ENCODE results near the gene SERF1B. TPM values are rescaled to one million over a fixed set of nuclear protein-coding genes. Genes with fewer than 3 reads are reported as not detected.
"Not testable (repeated sequence)": the region's sequence is repeated elsewhere in the genome, so short reads cannot be mapped to it uniquely, and the experiment has no call there.

Gene SERF1B
- polyA plus RNA-seq, 3 donors, result 2.5 to 5.2 (median 2.8) TPM

DNA sequence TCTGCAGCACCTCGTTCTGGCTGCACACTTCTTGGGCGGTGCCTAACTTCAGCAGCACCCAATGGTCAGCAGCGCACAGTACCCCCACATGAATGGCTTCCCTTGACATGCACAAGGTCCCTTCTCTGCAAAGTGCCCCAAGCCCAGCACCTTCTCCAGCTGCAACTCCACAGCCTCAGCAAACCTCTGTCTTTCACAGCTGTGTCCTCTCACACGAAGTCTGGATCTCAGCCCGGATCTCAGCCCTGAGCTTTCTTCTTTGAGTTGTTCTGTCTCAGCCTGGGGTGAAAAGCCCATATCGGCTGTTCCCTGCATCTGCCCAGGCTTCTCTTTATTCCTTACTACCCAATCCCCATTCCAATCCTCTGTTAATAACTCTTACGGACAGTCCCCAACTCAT lies 66.7 kb downstream of the SERF1B start:
- no CpG with 5 or more reads among the region's 7 CpGs for WGBS (ENCODE audit: insufficient coverage)
- DNase-seq; H3K9me3 ChIP-seq (replicated peaks in 1 of 2; ENCODE audit: control insufficient read depth in 1 of 2, insufficient read depth in 1 of 2, low read length in 2 of 2); H3K27ac ChIP-seq (ENCODE audit: low read depth in 1 of 2, low read length in 2 of 2); H2AFZ ChIP-seq (ENCODE audit: insufficient read depth, low read depth, low read length, poor library complexity, severe bottlenecking); H3K4me3 ChIP-seq (replicated peaks in 1 of 3; ENCODE audit: low read depth in 2 of 3, low read length in 3 of 3); H3K4me3 Mint-ChIP-seq; H3K27me3 ChIP-seq (ENCODE audit: control insufficient read depth in 2 of 2, insufficient read depth in 2 of 2, low read length in 2 of 2); H3K9me3 Mint-ChIP-seq; H3K36me3 Mint-ChIP-seq; H3K4me1 Mint-ChIP-seq; H3K27me3 Mint-ChIP-seq (ENCODE audit: low read depth in 3 of 3); H3K36me3 ChIP-seq (replicated peaks in 1 of 2; ENCODE audit: control insufficient read depth in 1 of 2, insufficient read depth in 2 of 2, low read length in 2 of 2); H3K79me2 ChIP-seq (ENCODE audit: insufficient read depth, low read length); intact Hi-C loops (cut with micrococcal nuclease); H3K4me1 ChIP-seq (ENCODE audit: control insufficient read depth in 1 of 2, insufficient read depth in 2 of 2, low read length in 2 of 2); H3K4me2 ChIP-seq (replicated peaks; ENCODE audit: extremely low read depth, low read length, poor library complexity, severe bottlenecking); H3K9ac ChIP-seq (ENCODE audit: insufficient read depth, low read length, poor library complexity, severe bottlenecking); H4K20me1 ChIP-seq (ENCODE audit: insufficient read depth, low read length); H3K27ac Mint-ChIP-seq: not testable (repeated sequence)

Small RNAs within 50 kb of the gene (small RNA-seq; reads per million reads assigned to genes)
- gene CDH12P2 (ENCODE audit: insufficient read length, low read depth), result not detected

Other genes with a start within 250 kb of the SERF1B start
- gene SMN2, start 24.4 kb downstream of the SERF1B start, polyA plus RNA-seq, result 10 to 100 TPM; 17.6 to 25.3 (median 22.0) TPM